DMS53 treated with DMSO at 0.1 percent for 48 hours (cell line): ENCODE measurements around the gene LIPH.
"Not testable (repeated sequence)": the region's sequence is repeated elsewhere in the genome, so short reads cannot be mapped to it uniquely, and the experiment has no call there.

Source experiments
- DNase-seq: peaks from one replicate; lab custom pipeline; 2025; ENCODE audit not compliant: unreplicated experiment; lab: John Stamatoyannopoulos, UW

Gene LIPH

GRCh38 chr3:185489462-185489861 lies 62.9 kb downstream of the LIPH start:
- no peak for DNase-seq

- no peak for DNase-seq
These were observed 63.9 kb downstream of the LIPH start for GRCh38 chr3:185488465-185488864.

- DNase-seq, result no peak
These were observed 66.0 kb downstream of the LIPH start for GRCh38 chr3:185486394-185486793.

DNA sequence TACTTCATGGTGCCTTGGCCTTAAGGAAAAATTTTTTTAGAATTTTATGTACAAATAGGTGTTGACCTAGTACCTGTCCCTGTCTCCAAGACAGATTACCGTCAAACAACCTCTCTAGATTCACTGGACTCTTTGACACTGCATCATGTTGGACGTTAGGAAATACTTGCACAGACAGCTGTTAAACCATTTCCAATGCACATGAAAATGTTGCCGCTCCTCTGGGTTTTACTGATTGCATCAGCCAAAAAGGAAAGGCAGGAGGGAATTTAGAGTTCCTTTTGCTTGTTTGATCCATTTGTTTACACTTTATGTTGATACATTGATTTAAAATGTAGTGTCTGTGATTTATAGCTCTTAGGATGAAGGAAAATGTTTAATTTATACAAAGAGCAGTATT lies 68.1 kb downstream of the LIPH start:
- no peak for DNase-seq

DNA sequence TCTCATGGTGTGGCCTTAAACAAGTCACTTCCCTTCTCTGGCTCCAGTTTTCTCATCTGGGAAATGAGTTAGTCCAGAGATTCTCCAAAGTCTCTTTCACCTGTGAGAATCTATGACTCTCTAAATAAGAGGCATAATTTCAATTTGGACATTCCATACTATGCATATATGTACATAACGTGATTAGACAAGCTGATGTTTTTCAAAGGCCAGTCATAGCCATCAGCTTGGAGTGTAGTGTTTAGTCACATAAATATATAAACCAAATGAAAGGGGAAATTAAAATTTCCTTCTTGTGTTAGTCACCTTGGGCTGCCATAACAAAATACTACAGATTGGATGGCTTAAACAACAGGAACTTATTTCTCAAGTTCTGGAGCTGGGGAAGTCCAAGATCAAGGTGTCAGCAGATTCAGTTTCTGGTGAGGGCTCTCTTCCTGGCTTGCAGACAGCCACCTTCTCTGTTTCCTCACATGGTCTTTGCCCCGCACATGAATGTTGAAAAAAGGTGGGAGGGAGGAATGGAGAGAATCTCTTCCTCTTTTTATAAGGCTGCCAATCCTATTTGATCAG lies 72.9 kb downstream of the LIPH start:
- DNase-seq, result no peak

GRCh38 chr3:185477316-185477715 lies 75.1 kb downstream of the LIPH start:
- no peak for DNase-seq

- not testable (repeated sequence) for DNase-seq
These were observed 77.5 kb downstream of the LIPH start for GRCh38 chr3:185474922-185475321.

DNA sequence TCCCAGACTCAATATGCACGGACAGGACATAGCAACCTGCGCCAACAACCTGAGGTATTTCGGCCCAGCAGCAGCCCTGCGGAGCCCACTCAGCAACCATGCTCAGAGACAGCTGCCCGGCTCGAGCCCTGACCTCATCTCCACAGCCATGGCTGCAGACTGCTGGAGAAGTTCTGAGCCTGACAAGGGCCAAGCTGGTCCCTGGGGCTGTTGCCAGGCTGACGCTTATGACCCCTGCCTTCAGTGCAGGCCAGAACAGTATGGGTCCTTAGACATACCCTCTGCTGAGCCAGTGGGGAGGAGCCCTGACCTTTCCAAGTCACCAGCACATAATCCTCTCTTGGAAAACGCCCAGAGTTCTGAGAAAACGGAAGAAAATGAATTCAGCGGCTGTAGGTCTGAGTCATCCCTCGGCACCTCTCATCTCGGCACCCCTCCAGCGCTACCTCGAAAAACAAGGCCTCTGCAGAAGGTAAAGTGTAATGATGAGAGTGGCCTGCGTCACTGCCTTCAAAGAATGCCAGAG lies 79.0 kb downstream of the LIPH start:
- no peak for DNase-seq

DNA sequence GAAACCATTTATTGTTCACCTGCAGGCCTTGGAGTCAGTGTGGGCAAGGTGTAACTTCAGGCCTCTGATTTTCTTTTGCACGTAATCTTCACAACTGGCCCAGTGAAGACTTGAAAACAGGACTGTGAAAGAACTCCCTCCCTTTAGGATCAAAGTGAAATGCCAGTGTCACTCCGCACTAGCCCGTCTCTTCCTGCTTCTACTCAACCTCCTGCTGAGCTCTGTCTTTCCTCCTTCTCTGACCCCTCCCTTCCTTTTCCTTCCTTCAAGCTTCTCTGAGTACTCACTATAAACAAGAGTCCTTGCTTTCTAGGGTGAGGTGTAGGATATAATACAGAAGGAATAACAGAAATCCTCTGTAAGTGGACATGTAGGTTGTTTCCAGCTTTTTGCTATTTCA lies 82.1 kb downstream of the LIPH start:
- DNase-seq, result no peak

DNA sequence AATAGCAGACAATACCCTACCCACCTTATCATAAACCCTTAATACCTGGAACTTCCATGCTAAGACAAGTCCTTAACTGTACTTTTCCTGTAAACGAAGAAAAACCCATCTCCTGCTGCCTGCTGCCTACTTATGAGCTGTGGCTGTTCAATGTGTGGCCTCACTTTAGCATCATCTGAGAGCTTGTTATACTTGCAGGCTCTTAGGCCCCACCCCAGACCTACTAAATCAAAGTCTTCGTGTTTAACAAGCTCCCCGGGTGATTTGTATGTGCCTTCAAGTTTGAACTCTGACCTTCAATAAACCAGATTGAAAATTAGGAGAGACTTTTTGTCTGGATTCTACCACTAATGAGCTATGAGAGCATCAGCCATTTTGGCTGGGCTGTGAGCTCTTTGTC lies 82.8 kb downstream of the LIPH start:
- no peak for DNase-seq

DNA sequence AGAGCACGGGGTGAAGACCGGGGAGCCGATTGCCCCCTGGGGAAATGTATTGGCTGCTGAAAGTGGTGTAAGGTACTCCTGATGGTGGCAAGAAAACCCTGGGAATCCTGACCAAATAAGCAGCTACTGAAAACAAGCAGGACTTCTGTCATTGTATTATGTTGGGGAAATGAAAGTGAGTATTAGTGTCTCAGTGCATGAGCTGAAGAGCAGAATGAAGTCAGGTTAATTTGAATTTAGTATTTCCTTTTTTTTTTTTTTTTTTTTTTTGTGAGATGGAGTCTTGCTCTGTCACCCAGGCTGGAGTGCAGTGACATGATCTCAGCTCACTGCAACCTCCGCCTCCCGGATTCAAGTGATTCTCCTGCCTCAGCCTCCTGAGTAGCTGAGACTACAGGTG lies 86.3 kb downstream of the LIPH start:
- not testable (repeated sequence) for DNase-seq

DNA sequence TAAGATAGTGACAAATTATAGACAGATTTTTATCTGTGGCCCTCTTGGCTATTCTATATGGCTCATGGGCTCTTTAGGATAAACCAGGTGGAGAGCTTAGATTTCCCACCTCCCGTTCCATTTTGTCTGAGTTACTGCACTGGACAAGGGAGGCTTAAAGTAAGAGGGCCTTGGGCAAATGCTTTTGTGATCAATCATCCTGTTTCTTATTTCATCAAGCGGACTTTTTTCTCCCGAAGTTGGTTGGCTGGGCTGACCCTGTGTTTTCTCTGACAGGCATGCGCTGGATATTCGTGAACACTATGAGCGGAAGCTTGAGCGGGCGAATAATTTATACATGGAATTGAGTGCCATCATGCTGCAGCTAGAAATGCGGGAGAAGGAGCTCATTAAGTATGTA lies 86.9 kb downstream of the LIPH start:
- DNase-seq, result no peak

DNA sequence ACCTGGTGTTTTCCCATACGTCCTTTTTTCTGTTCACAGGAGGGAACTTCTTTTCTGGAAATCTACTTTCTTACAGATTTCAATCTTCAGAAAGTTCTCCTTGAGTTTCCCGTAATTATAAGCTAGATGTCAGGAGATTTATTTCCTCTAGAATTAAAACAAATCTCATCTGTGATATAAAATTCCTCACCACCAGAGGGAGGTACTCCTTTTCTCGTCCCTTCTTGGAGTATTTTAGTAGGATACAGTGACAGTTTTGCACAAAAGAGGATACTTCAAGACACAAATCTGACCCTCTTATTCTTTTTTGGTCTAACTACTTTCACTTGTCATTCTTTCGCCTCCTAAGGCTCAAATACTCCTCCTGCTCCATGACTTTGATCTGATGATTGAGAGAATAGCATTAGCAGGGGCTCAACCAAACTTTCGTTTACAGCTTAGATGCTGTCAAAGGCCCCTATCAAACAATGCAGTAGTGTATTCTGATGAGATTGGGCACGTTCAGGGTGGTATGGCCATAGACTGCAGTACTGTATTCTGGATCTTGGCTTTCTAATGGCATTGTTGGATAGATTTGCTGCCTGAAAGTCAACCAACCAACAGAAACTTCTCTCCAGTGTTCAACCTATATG lies 91.6 kb downstream of the LIPH start:
- DNase-seq, result no peak

DNA sequence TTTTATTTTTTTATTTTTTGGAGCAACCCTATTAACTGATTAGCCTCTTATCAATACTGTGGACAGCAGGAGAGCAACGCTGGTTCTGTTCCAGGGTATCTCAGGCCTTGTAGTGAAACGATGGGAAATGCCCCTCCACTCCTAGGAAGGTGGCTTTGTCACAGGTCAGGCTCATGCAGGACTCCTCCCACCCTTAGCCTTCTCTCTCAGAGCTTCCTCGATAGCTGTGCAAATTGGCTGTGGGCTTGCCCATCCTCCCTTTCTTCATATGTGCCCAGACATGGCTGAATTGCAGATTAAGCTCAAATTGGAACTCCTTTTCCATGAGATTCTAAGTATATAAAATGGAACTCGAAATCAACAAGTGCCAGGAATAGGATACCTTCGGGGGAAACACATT lies 92.1 kb downstream of the LIPH start:
- DNase-seq, result no peak

- no peak for DNase-seq
These were observed 95.0 kb downstream of the LIPH start for GRCh38 chr3:185457376-185457775.
